22Rv1 (cell line): ENCODE data around the gene PYHIN1.

Experiments
- H3K27ac ChIP-seq: fragments of 450-650 bp; 2 replicates; pipeline ENCODE4 v1.5.1; 2017
- CTCF ChIP-seq: fragments of 450-650 bp; IDR thresholded peaks from 2 replicates; pipeline ENCODE4 v1.5.1; 2017; ENCODE audit warnings: mild to moderate bottlenecking
- ZFX ChIP-seq: fragments of 450-650 bp; IDR thresholded peaks from 2 replicates; pipeline ENCODE4 v1.6.1; 2017; ENCODE audit warnings: antibody characterized with exemption, borderline replicate concordance

The PYHIN1 gene

GRCh38 chr1:159014003-159014571, 82.7 kb downstream of the PYHIN1 start:
- TF ChIP-seq ZFX = no peak
- no peak for TF ChIP-seq CTCF
- H3K27ac ChIP-seq = no peak overlapping the region

- H3K27ac ChIP-seq = no peak overlapping the region
- TF ChIP-seq CTCF (no peak), ZFX (no peak)
Measured at GRCh38 chr1:159014851-159015250, 83.5 kb downstream of the PYHIN1 start.

- TF ChIP-seq ZFX (no peak), CTCF (no peak)
- no peak overlapping the region for H3K27ac ChIP-seq
Measured at GRCh38 chr1:159015440-159015909, 84.1 kb downstream of the PYHIN1 start.

- no peak overlapping the region for H3K27ac ChIP-seq
- TF ChIP-seq ZFX = no peak
- no peak for TF ChIP-seq CTCF
Measured at GRCh38 chr1:159023723-159024122, 92.4 kb downstream of the PYHIN1 start.

GRCh38 chr1:159025043-159025442, 93.7 kb downstream of the PYHIN1 start:
- TF ChIP-seq CTCF (no peak), ZFX (no peak)
- H3K27ac ChIP-seq = no peak overlapping the region
